HepG2 (cell line): ENCODE measurements around the gene ZMYND8. TPM values are rescaled to one million over a fixed set of nuclear protein-coding genes. Genes with fewer than 3 reads are reported as not detected.

ENCODE experiments used
- CBX1 ChIP-seq: IDR thresholded peaks from one replicate; pipeline ENCODE4 v1.6.1; 2016; ENCODE audit warnings: antibody characterized with exemption, low read depth
- CBX2 ChIP-seq, 2 experiments: fragments of 200-600 bp in 1 of 2; sonication (generic); formaldehyde crosslinking in 1 of 2; IDR thresholded peaks; 2 replicates each; pipeline versions ENCODE4 v1.7.0 to v1.8.1; 2018 to 2022; ENCODE audit warnings: low read depth in 2 of 2, low read length in 1 of 2, mild to moderate bottlenecking in 1 of 2, missing genetic modification reagents in 1 of 2
- CEBPB ChIP-seq: IDR thresholded peaks from 2 replicates; pipeline ENCODE4 v1.6.1; 2011; ENCODE audit warnings: low read depth, low read length, improper control_type of control experiment, borderline replicate concordance
- DNMT1 ChIP-seq: sonication (generic); formaldehyde crosslinking; IDR thresholded peaks from 2 replicates; pipeline ENCODE4 v1.5.1; 2020; ENCODE audit warnings: mild to moderate bottlenecking, missing genetic modification reagents
- EP300 ChIP-seq, 3 experiments: sonication (generic) in 1 of 3; formaldehyde crosslinking in 1 of 3; IDR thresholded peaks; 2 replicates each; pipeline versions ENCODE4 v1.5.1 to v1.6.1; 2011 to 2020; ENCODE audit warnings: low read depth in 2 of 3, low read length in 2 of 3, borderline replicate concordance in 1 of 3, improper control_type of control experiment in 1 of 3, mild to moderate bottlenecking in 1 of 3, missing genetic modification reagents in 1 of 3, moderate library complexity in 1 of 3
- FOXA3 ChIP-seq: IDR thresholded peaks from 2 replicates; pipeline ENCODE4 v1.6.1; 2016; ENCODE audit warnings: missing genetic modification reagents, missing compliant biosample characterization
- FOXK1 ChIP-seq: sonication (generic); formaldehyde crosslinking; IDR thresholded peaks from 2 replicates; pipeline ENCODE4 v1.4.0; 2020; ENCODE audit warnings: low read depth, missing genetic modification reagents, borderline replicate concordance
- FOXP1 ChIP-seq, 2 experiments: fragments of 450-650 bp in 1 of 2; IDR thresholded peaks; 2 replicates each; pipeline ENCODE4 v1.6.1; 2017 to 2018; ENCODE audit warnings: antibody characterized with exemption in 1 of 2
- NBN ChIP-seq: fragments of 450-650 bp; conservative IDR thresholded peaks from 2 replicates; pipeline ENCODE4 v1.6.1; 2017
- NFYB ChIP-seq: sonication (generic); formaldehyde crosslinking; IDR thresholded peaks from 2 replicates; pipeline ENCODE4 v1.4.0; 2020; ENCODE audit warnings: missing genetic modification reagents
- NR2F2 ChIP-seq: IDR thresholded peaks from 2 replicates; pipeline ENCODE4 v1.6.1; 2012; ENCODE audit warnings: low read depth, inconsistent platforms, borderline replicate concordance
- RFX3 ChIP-seq: IDR thresholded peaks from 2 replicates; pipeline ENCODE4 v1.6.1; 2016; ENCODE audit warnings: missing biosample characterization, missing genetic modification reagents
- SKI ChIP-seq: fragments of 450-650 bp; IDR thresholded peaks from one replicate; pipeline ENCODE4 v1.6.1; 2018; ENCODE audit warnings: mild to moderate bottlenecking; ENCODE audit not compliant: partially characterized antibody
- SMYD3 ChIP-seq: sonication (generic); formaldehyde crosslinking; IDR thresholded peaks from 2 replicates; pipeline ENCODE4 v1.8.1; 2023; ENCODE audit warnings: mild to moderate bottlenecking, missing genetic modification reagents
- SOX6 ChIP-seq, 2 experiments: fragments of 450-650 bp in 1 of 2; sonication (generic) in 1 of 2; formaldehyde crosslinking in 1 of 2; IDR thresholded peaks; 2 replicates each; pipeline versions ENCODE4 v1.4.0 to v1.6.1; 2017 to 2020; ENCODE audit warnings: antibody characterized with exemption in 1 of 2, mild to moderate bottlenecking in 1 of 2, missing genetic modification reagents in 1 of 2
- STAT5B ChIP-seq: sonication (generic); formaldehyde crosslinking; IDR thresholded peaks from 2 replicates; pipeline ENCODE4 v1.4.0; 2020; ENCODE audit warnings: missing genetic modification reagents
- TMF1 ChIP-seq: sonication (generic); formaldehyde crosslinking; IDR thresholded peaks from 2 replicates; pipeline ENCODE4 v1.8.1; 2022; ENCODE audit warnings: low read depth, missing genetic modification reagents
- YEATS2 ChIP-seq: sonication (generic); formaldehyde crosslinking; IDR thresholded peaks from 2 replicates; pipeline ENCODE4 v1.4.0; 2020; ENCODE audit warnings: missing genetic modification reagents, borderline replicate concordance
- ZMYM2 ChIP-seq: sonication (generic); formaldehyde crosslinking; IDR thresholded peaks from 2 replicates; pipeline ENCODE4 v1.8.0; 2022; ENCODE audit warnings: mild to moderate bottlenecking, missing genetic modification reagents
- ZNF33A ChIP-seq: sonication (generic); formaldehyde crosslinking; IDR thresholded peaks from 2 replicates; pipeline ENCODE4 v1.5.1; 2020; ENCODE audit warnings: missing genetic modification reagents, mild to moderate bottlenecking, moderate library complexity, borderline replicate concordance
- ZNF557 ChIP-seq: sonication (generic); formaldehyde crosslinking; IDR thresholded peaks from 2 replicates; pipeline ENCODE4 v1.4.0; 2020; ENCODE audit warnings: missing genetic modification reagents
- ZNF775 ChIP-seq: sonication (generic); formaldehyde crosslinking; IDR thresholded peaks from 2 replicates; pipeline ENCODE4 v1.4.0; 2020; ENCODE audit warnings: missing genetic modification reagents, mild to moderate bottlenecking, moderate library complexity, borderline replicate concordance
- polyA plus RNA-seq, 8 experiments: library from polyadenylated mRNA; depleted of rRNA in 3 of 8; stranded (reverse) in 7 of 8; unstranded in 1 of 8; fragments of >200 nt; fragmentation: Illumina TruSeq in 4 of 8; extraction: Trizol in 4 of 8; gene quantifications; 2 replicates each; pipeline versions ENCODE4 v1.2.1 to v1.2.3, GENCODE V29; 2011 to 2016; ENCODE audit warnings: low read depth in 4 of 8, missing spikeins in 1 of 8, mixed read lengths in 1 of 8; ENCODE audit not compliant: insufficient read depth in 1 of 8
- total RNA-seq, 5 experiments: library from RNA; depleted of rRNA; stranded (reverse); fragments of >200 nt; fragmentation: Illumina TruSeq; extraction: Trizol; gene quantifications; 2 replicates each; pipeline ENCODE4 v1.2.3, GENCODE V29; 2016; ENCODE audit warnings: low read depth in 1 of 5
- TF ChIP-seq, protein P1 (sequence below): sonication (generic); formaldehyde crosslinking; IDR thresholded peaks from 2 replicates; pipeline ENCODE4 v1.5.0; 2020; ENCODE audit warnings: mild to moderate bottlenecking, missing genetic modification reagents
- TF ChIP-seq, protein P2 (sequence below): IDR thresholded peaks from 2 replicates; pipeline ENCODE4 v1.6.1; 2016; ENCODE audit warnings: low read depth
- TF ChIP-seq, protein P3 (sequence below): sonication (generic); formaldehyde crosslinking; IDR thresholded peaks from 2 replicates; pipeline ENCODE4 v1.5.0; 2020; ENCODE audit warnings: missing genetic modification reagents, mild to moderate bottlenecking, borderline replicate concordance
- TF ChIP-seq, protein P4 (sequence below): sonication (generic); formaldehyde crosslinking; IDR thresholded peaks from 2 replicates; pipeline ENCODE4 v1.5.0; 2020; ENCODE audit warnings: missing genetic modification reagents

The ZMYND8 gene
- total and polyA plus RNA-seq, 2 of the 13 experiments (the other 11 are each of a cell fraction or from before 2014, with no cell fraction given), result 53.9 to 84.7 TPM

DNA sequence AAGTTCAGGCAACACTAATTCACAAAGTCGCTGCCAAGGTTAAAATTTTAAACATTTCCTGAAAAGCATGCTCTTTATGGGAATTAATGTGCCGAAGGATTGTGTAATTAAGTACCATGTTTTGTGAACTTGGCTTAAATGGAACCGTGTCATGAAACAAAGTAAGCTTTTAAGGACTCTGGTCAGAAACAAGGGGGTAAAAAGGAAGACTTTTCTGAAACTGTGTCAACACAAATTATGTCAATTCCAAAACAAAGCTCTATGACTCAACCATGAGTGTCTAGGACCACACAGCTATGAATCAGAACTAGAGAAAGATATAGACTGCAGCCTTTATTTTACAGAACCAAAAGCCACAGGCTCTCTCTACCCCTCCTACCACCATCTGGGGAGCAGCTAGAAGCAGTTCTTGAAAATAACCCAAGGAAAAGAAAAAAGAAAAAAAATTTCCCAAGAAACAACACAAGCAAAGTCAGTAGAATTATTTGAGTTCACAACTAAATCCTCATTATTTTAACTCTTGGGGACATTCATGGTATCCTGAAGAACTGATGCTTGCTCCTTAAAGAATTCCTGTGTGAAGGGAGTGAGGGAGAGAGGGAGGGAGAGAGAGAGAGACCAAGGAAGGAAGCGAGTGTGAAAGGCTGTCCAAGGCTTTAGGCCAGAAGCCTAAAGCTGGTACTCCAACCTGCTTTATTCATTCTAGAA, 81.9 kb downstream of the ZMYND8 start (continued):
- TF ChIP-seq NFYB (CRISPR knock-in tag) (no peak), YEATS2 (0 out of 2 replicates have a peak, but pooled peaks have one; percentile 27), DNMT1 (no peak), CEBPB (0 out of 2 replicates have a peak, but pooled peaks have one; percentile 52), SOX6 (IDR thresholded peaks at IDR 0.05) (no peak), SOX6 (CRISPR knock-in tag; IDR thresholded peaks at IDR 0.05) (no peak), FOXA3 (peak; percentile 63), NBN (no peak), STAT5B (CRISPR knock-in tag) (no peak), NR2F2 (no peak), ZNF775 (no peak), FOXK1 (CRISPR knock-in tag) (peak; percentile 71; the same call in 1 of the 2 replicates), TMF1 (CRISPR knock-in tag) (no peak), ZMYM2 (no peak), ZNF33A (CRISPR knock-in tag) (no peak), SKI (peak; percentile 56), EP300 (IDR thresholded peaks at IDR 0.05; ENCODE audit: low read depth in 2 of 2, low read length in 2 of 2) (0 out of 4 replicates have a peak, but pooled peaks of 1 of the 2 experiments have one; percentile 31), EP300 (CRISPR knock-in tag; IDR thresholded peaks at IDR 0.05; ENCODE audit: borderline replicate concordance) (no peak), RFX3 (CRISPR knock-in tag) (no peak), ZNF557 (no peak), FOXP1 (IDR thresholded peaks at IDR 0.05) (no peak), FOXP1 (CRISPR knock-in tag; IDR thresholded peaks at IDR 0.05) (peak; percentile 44; the same call in 1 of the 2 replicates), CBX2 (IDR thresholded peaks at IDR 0.05; ENCODE audit: low read depth, low read length) (no peak), CBX2 (CRISPR knock-in tag; IDR thresholded peaks at IDR 0.05; ENCODE audit: low read depth) (no peak), CBX1 (no peak), SMYD3 (CRISPR knock-in tag) (no peak)
- TF ChIP-seq, protein P1, sequence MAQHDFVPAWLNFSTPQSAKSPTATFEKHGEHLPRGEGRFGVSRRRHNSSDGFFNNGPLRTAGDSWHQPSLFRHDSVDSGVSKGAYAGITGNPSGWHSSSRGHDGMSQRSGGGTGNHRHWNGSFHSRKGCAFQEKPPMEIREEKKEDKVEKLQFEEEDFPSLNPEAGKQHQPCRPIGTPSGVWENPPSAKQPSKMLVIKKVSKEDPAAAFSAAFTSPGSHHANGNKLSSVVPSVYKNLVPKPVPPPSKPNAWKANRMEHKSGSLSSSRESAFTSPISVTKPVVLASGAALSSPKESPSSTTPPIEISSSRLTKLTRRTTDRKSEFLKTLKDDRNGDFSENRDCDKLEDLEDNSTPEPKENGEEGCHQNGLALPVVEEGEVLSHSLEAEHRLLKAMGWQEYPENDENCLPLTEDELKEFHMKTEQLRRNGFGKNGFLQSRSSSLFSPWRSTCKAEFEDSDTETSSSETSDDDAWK (CRISPR knock-in tag), result no peak
- TF ChIP-seq, protein P2, sequence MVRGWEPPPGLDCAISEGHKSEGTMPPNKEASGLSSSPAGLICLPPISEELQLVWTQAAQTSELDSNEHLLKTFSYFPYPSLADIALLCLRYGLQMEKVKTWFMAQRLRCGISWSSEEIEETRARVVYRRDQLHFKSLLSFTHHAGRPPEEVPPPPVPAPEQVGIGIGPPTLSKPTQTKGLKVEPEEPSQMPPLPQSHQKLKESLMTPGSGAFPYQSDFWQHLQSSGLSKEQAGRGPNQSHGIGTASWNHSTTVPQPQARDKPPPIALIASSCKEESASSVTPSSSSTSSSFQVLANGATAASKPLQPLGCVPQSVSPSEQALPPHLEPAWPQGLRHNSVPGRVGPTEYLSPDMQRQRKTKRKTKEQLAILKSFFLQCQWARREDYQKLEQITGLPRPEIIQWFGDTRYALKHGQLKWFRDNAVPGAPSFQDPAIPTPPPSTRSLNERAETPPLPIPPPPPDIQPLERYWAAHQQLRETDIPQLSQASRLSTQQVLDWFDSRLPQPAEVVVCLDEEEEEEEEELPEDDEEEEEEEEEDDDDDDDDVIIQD (CRISPR knock-in tag), result no peak
- TF ChIP-seq, protein P3, sequence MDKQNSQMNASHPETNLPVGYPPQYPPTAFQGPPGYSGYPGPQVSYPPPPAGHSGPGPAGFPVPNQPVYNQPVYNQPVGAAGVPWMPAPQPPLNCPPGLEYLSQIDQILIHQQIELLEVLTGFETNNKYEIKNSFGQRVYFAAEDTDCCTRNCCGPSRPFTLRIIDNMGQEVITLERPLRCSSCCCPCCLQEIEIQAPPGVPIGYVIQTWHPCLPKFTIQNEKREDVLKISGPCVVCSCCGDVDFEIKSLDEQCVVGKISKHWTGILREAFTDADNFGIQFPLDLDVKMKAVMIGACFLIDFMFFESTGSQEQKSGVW (CRISPR knock-in tag), result no peak
- TF ChIP-seq, protein P4, sequence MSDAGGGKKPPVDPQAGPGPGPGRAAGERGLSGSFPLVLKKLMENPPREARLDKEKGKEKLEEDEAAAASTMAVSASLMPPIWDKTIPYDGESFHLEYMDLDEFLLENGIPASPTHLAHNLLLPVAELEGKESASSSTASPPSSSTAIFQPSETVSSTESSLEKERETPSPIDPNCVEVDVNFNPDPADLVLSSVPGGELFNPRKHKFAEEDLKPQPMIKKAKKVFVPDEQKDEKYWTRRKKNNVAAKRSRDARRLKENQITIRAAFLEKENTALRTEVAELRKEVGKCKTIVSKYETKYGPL (CRISPR knock-in tag), result no peak
